Liver (tissue), 9 donors: ENCODE data around the gene GRIN2C. TPM values are rescaled to one million over a fixed set of nuclear protein-coding genes. Genes with fewer than 3 reads are reported as not detected.

Source experiments
- DNase-seq: peaks from one replicate; pipeline ENCODE4 v3.0.0-alpha.2; 2017; ENCODE audit warnings: low spot score
- H3K27ac ChIP-seq, 2 donors: one replicate each; pipeline ENCODE4 v1.7.0; 2013; ENCODE audit warnings: inconsistent platforms in 2 of 2, low read length in 2 of 2, control low read depth in 1 of 2, low read depth in 1 of 2, mild to moderate bottlenecking in 1 of 2
- H3K27me3 ChIP-seq, 4 donors: one replicate each; pipeline versions ENCODE4 v1.6.1 to v1.7.0; 2013; ENCODE audit warnings: low read length in 3 of 4, inconsistent platforms in 1 of 4, mild to moderate bottlenecking in 1 of 4, moderate library complexity in 1 of 4; ENCODE audit not compliant: control insufficient read depth in 4 of 4, insufficient read depth in 4 of 4
- H3K36me3 ChIP-seq, 4 donors: one replicate each; pipeline versions ENCODE4 v1.6.1 to v1.7.0; 2013; ENCODE audit warnings: low read length in 3 of 4, mild to moderate bottlenecking in 3 of 4, low read depth in 1 of 4, moderate library complexity in 1 of 4; ENCODE audit not compliant: control insufficient read depth in 4 of 4, insufficient read depth in 3 of 4
- H3K4me1 ChIP-seq, 4 donors: one replicate each; pipeline versions ENCODE4 v1.6.1 to v1.7.0; 2013; ENCODE audit warnings: low read length in 3 of 4, mild to moderate bottlenecking in 3 of 4, moderate library complexity in 1 of 4; ENCODE audit not compliant: control insufficient read depth in 4 of 4, insufficient read depth in 4 of 4
- H3K4me3 ChIP-seq, 3 donors: one replicate each; pipeline versions ENCODE4 v1.6.1 to v1.7.0; 2013; ENCODE audit warnings: low read length in 3 of 3, control low read depth in 1 of 3, low read depth in 1 of 3, mild to moderate bottlenecking in 1 of 3
- H3K9ac ChIP-seq, 2 donors: one replicate each; pipeline ENCODE4 v1.7.0; 2013; ENCODE audit warnings: low read length in 2 of 2, mild to moderate bottlenecking in 2 of 2, moderate library complexity in 2 of 2, control low read depth in 1 of 2, low read depth in 1 of 2
- H3K9me3 ChIP-seq, 4 donors: one replicate each; pipeline versions ENCODE4 v1.6.1 to v1.7.0; 2013; ENCODE audit warnings: low read length in 3 of 4; ENCODE audit not compliant: control insufficient read depth in 4 of 4
- EGR1 ChIP-seq, 2 donors: IDR thresholded peaks; 2 replicates each; pipeline ENCODE4 v1.6.1; 2016 to 2018; ENCODE audit warnings: antibody characterized with exemption in 2 of 2, low read depth in 2 of 2
- FOXA1 ChIP-seq: IDR thresholded peaks from 2 replicates; pipeline ENCODE4 v1.6.1; 2016; ENCODE audit warnings: antibody characterized with exemption
- FOXA2 ChIP-seq: IDR thresholded peaks from 2 replicates; pipeline ENCODE4 v1.6.1; 2016; ENCODE audit warnings: antibody characterized with exemption
- GABPA ChIP-seq, 2 donors: IDR thresholded peaks in 1 of 2; conservative IDR thresholded peaks in 1 of 2; 2 replicates each; pipeline ENCODE4 v1.6.1; 2016; ENCODE audit warnings: antibody characterized with exemption in 2 of 2, mild to moderate bottlenecking in 1 of 2, moderate library complexity in 1 of 2
- HNF4A ChIP-seq, 2 donors: conservative IDR thresholded peaks; 2 replicates each; pipeline ENCODE4 v1.6.1; 2016; ENCODE audit warnings: antibody characterized with exemption in 2 of 2, mild to moderate bottlenecking in 2 of 2
- HNF4G ChIP-seq: IDR thresholded peaks from 2 replicates; pipeline ENCODE4 v1.6.1; 2016; ENCODE audit warnings: antibody characterized with exemption
- JUND ChIP-seq, 2 donors: IDR thresholded peaks; 2 replicates each; pipeline ENCODE4 v1.6.1; 2016; ENCODE audit warnings: antibody characterized with exemption in 2 of 2
- NR2F2 ChIP-seq: IDR thresholded peaks from 2 replicates; pipeline ENCODE4 v1.6.1; 2016; ENCODE audit warnings: antibody characterized with exemption
- RAD21 ChIP-seq, 2 donors: IDR thresholded peaks; 2 replicates each; pipeline ENCODE4 v1.6.1; 2016; ENCODE audit warnings: antibody characterized with exemption in 2 of 2, mild to moderate bottlenecking in 2 of 2
- RXRA ChIP-seq, 2 donors: IDR thresholded peaks; 2 replicates each; pipeline ENCODE4 v1.6.1; 2017 to 2018; ENCODE audit warnings: antibody characterized with exemption in 2 of 2, mild to moderate bottlenecking in 1 of 2
- SP1 ChIP-seq: IDR thresholded peaks from 2 replicates; pipeline ENCODE4 v1.6.1; 2018; ENCODE audit warnings: antibody characterized with exemption, mild to moderate bottlenecking
- TAF1 ChIP-seq: conservative IDR thresholded peaks from 2 replicates; pipeline ENCODE4 v1.6.1; 2016; ENCODE audit warnings: antibody characterized with exemption, mild to moderate bottlenecking
- YY1 ChIP-seq: IDR thresholded peaks from 2 replicates; pipeline ENCODE4 v1.6.1; 2016; ENCODE audit warnings: antibody characterized with exemption, mild to moderate bottlenecking
- WGBS: extraction: QIAGEN DNeasy Blood & Tissue Kit; methylation state at CpG from one replicate; pipeline ENCODE4 v1.1.7; 2013; 5-methylcytosine and 5-hydroxymethylcytosine counted together
- polyA plus RNA-seq, 2 donors: library from polyadenylated mRNA; stranded (reverse) in 1 of 2; unstranded in 1 of 2; fragments of 200-250 nt in 1 of 2; fragments of >200 nt in 1 of 2; fragmentation: Nextera tagmentation in 1 of 2; extraction: Ambion mirVana in 1 of 2; gene quantifications; one replicate each; pipeline versions ENCODE4 v1.2.1 to v1.2.3, GENCODE V29; 2013 to 2015
- total RNA-seq, 2 donors: library from RNA; depleted of rRNA; stranded (reverse); fragments of >200 nt; gene quantifications; one replicate each; pipeline ENCODE4 v1.2.3, GENCODE V29; 2014
- TF ChIP-seq, protein P1 (sequence below): fragments of 150-350 bp; IDR thresholded peaks from 2 replicates; pipeline ENCODE4 v1.5.1; 2017; ENCODE audit warnings: improper control_type of control experiment, low read depth, low read length; ENCODE audit not compliant: missing input control
- TF ChIP-seq, protein P2 (sequence below): IDR thresholded peaks from 2 replicates; pipeline ENCODE4 v1.6.1; 2016; ENCODE audit warnings: antibody characterized with exemption
- TF ChIP-seq, protein P3 (sequence below): IDR thresholded peaks from 2 replicates; pipeline ENCODE4 v1.6.1; 2016; ENCODE audit warnings: antibody characterized with exemption
- TF ChIP-seq, protein P4 (sequence below): IDR thresholded peaks from 2 replicates; pipeline ENCODE4 v1.6.1; 2016; ENCODE audit warnings: antibody characterized with exemption
- TF ChIP-seq, protein P5 (sequence below): IDR thresholded peaks from 2 replicates; pipeline ENCODE4 v1.6.1; 2016; ENCODE audit warnings: antibody characterized with exemption, mild to moderate bottlenecking
- donor health status: healthy.
- donor health status: healthy.
- donor health status: healthy.
- donor health status: healthy.
- donor health status: healthy.

GRIN2C gene
- total and polyA plus RNA-seq, 4 donors = 0.03 to 0.10 (median 0.09) TPM; not detected in 1

DNA sequence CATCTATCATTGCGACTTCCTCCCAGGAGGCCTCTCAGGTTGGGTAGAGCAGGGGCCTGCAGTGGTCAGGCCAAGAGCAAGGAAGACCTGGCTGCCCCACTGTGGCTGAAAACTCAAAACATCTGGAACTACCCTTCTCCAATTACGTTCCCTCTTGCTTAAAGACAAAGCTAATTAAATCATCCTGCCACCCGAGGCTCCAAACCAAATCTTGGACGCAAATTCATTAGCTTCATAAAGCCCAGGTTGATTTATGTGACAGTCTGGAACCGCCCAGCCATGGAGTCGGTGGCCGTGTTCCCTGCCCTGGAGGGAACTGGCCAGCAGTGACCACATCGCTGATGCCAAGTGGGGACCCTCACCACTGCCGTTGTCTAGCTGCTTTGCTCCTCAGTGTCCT lies 21.4 kb downstream of the GRIN2C start:
- H3K4me1 ChIP-seq = peaks cover 0 to 7% (median 5%) of the 10 kb centered on the region in 4 donors
- no peak overlapping the region for H3K27ac ChIP-seq
- H3K27me3 ChIP-seq = no peaks in the 10 kb centered on the region
- peaks cover 0 to 14% (median 4%) of the 10 kb centered on the region in 4 donors for H3K36me3 ChIP-seq
- DNase-seq = no peak
- H3K4me3 ChIP-seq = no peak overlapping the region
- no peak overlapping the region for H3K9ac ChIP-seq
- WGBS = 96% methylated on average over 9 of the region's 9 CpGs
- no peaks in the 10 kb centered on the region for H3K9me3 ChIP-seq
- TF ChIP-seq HNF4G (no peak), TAF1 (no peak), RAD21 (IDR thresholded peaks at IDR 0.05) (no peak)
- TF ChIP-seq, protein P1, sequence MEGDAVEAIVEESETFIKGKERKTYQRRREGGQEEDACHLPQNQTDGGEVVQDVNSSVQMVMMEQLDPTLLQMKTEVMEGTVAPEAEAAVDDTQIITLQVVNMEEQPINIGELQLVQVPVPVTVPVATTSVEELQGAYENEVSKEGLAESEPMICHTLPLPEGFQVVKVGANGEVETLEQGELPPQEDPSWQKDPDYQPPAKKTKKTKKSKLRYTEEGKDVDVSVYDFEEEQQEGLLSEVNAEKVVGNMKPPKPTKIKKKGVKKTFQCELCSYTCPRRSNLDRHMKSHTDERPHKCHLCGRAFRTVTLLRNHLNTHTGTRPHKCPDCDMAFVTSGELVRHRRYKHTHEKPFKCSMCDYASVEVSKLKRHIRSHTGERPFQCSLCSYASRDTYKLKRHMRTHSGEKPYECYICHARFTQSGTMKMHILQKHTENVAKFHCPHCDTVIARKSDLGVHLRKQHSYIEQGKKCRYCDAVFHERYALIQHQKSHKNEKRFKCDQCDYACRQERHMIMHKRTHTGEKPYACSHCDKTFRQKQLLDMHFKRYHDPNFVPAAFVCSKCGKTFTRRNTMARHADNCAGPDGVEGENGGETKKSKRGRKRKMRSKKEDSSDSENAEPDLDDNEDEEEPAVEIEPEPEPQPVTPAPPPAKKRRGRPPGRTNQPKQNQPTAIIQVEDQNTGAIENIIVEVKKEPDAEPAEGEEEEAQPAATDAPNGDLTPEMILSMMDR = no peak

DNA sequence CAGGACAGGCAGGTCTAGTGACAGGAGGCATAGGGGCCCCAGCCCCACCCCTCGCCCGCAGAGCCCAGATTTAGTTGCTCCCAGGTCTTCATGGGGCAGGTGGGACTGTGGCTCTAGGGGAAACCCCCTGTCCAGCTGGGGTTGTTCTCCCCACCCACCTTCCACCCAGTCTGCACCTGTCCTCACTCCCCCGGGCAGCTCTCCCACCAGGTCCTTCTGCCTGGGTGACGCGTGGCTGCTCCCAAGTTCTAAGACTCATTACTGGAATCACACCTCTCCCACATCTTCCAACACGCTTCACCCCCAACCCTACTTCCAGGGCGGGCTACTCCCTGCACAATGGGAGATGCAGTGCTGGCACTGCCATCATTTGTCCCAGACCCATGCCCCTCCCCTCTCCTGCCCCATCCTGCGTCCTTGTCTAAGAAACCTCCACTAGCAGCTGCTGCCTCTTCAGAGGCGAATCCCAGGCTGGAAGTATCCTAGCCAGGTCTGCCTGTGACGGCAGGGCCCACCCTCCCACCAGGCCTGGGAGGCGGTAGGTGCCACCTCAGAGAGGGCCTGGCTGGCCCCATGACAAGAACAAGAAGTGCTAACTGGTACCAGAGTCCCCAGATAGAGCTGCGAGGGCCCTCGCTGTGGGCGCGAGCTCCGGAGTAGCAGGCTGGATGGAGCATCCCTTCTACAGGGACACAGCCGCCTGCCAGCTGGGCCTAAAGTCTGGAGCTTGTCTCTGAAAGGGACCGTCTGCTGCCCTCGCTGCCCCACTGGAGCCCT lies 22.8 kb downstream of the GRIN2C start:
- WGBS = 96% methylated on average over 19 of the region's 19 CpGs
- Histone ChIP-seq H3K4me1 (no peaks in the 10 kb centered on the region), H3K27me3 (no peaks in the 10 kb centered on the region), H3K27ac (no peak overlapping the region), H3K9me3 (no peaks in the 10 kb centered on the region), H3K36me3 (peaks cover 0 to 14% (median 4%) of the 10 kb centered on the region in 4 donors), H3K9ac (no peak overlapping the region), H3K4me3 (no peak overlapping the region)
- no peak for DNase-seq
- TF ChIP-seq, protein P2, sequence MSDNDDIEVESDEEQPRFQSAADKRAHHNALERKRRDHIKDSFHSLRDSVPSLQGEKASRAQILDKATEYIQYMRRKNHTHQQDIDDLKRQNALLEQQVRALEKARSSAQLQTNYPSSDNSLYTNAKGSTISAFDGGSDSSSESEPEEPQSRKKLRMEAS = no peak

DNA sequence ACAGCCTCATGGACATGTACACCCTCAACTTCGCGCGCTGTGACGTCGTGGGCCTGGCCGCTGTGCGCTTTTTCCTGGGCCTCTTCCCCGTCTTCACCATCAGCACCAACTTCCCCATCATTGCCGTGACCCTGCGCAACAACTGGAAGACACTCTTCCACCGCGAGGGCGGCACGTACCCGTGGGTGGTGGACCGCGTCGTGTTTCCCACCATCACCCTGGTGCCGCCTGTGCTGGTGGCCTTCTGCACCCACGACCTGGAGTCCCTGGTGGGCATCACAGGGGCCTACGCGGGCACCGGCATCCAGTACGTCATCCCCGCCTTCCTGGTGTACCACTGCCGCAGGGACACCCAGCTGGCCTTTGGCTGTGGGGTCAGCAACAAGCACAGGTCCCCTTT lies 23.5 kb downstream of the GRIN2C start:
- no peak for DNase-seq
- H3K4me1 ChIP-seq = no peaks in the 10 kb centered on the region
- no peak overlapping the region for H3K9ac ChIP-seq
- H3K9me3 ChIP-seq = no peaks in the 10 kb centered on the region
- 96% methylated on average over 26 of the region's 26 CpGs for WGBS
- no peak overlapping the region for H3K4me3 ChIP-seq
- no peak overlapping the region for H3K27ac ChIP-seq
- peaks cover 0 to 14% (median 4%) of the 10 kb centered on the region in 4 donors for H3K36me3 ChIP-seq
- H3K27me3 ChIP-seq = no peaks in the 10 kb centered on the region
- TF ChIP-seq TAF1 (no peak), FOXA1 (no peak), FOXA2 (no peak), RXRA (IDR thresholded peaks at IDR 0.05) (no peak), HNF4A (conservative IDR thresholded peaks at IDR 0.05) (no peak), GABPA (IDR thresholded peaks at IDR 0.05 in 1 of 2, conservative IDR thresholded peaks at IDR 0.05 in 1 of 2) (no peak), SP1 (no peak), RAD21 (IDR thresholded peaks at IDR 0.05) (no peak), JUND (IDR thresholded peaks at IDR 0.05) (no peak), YY1 (no peak), EGR1 (IDR thresholded peaks at IDR 0.05; ENCODE audit: low read depth in 2 of 2) (no peak), NR2F2 (no peak)
- TF ChIP-seq, protein P3, sequence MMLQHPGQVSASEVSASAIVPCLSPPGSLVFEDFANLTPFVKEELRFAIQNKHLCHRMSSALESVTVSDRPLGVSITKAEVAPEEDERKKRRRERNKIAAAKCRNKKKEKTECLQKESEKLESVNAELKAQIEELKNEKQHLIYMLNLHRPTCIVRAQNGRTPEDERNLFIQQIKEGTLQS = no peak
- TF ChIP-seq, protein P1 = no peak
- TF ChIP-seq, protein P4, sequence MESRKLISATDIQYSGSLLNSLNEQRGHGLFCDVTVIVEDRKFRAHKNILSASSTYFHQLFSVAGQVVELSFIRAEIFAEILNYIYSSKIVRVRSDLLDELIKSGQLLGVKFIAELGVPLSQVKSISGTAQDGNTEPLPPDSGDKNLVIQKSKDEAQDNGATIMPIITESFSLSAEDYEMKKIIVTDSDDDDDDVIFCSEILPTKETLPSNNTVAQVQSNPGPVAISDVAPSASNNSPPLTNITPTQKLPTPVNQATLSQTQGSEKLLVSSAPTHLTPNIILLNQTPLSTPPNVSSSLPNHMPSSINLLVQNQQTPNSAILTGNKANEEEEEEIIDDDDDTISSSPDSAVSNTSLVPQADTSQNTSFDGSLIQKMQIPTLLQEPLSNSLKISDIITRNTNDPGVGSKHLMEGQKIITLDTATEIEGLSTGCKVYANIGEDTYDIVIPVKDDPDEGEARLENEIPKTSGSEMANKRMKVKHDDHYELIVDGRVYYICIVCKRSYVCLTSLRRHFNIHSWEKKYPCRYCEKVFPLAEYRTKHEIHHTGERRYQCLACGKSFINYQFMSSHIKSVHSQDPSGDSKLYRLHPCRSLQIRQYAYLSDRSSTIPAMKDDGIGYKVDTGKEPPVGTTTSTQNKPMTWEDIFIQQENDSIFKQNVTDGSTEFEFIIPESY = no peak
- TF ChIP-seq, protein P5, sequence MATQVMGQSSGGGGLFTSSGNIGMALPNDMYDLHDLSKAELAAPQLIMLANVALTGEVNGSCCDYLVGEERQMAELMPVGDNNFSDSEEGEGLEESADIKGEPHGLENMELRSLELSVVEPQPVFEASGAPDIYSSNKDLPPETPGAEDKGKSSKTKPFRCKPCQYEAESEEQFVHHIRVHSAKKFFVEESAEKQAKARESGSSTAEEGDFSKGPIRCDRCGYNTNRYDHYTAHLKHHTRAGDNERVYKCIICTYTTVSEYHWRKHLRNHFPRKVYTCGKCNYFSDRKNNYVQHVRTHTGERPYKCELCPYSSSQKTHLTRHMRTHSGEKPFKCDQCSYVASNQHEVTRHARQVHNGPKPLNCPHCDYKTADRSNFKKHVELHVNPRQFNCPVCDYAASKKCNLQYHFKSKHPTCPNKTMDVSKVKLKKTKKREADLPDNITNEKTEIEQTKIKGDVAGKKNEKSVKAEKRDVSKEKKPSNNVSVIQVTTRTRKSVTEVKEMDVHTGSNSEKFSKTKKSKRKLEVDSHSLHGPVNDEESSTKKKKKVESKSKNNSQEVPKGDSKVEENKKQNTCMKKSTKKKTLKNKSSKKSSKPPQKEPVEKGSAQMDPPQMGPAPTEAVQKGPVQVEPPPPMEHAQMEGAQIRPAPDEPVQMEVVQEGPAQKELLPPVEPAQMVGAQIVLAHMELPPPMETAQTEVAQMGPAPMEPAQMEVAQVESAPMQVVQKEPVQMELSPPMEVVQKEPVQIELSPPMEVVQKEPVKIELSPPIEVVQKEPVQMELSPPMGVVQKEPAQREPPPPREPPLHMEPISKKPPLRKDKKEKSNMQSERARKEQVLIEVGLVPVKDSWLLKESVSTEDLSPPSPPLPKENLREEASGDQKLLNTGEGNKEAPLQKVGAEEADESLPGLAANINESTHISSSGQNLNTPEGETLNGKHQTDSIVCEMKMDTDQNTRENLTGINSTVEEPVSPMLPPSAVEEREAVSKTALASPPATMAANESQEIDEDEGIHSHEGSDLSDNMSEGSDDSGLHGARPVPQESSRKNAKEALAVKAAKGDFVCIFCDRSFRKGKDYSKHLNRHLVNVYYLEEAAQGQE = no peak
